Cardiac septum (tissue), 1 donor: Measurements from ENCODE around the gene KCNH2. TPM values are rescaled to one million over a fixed set of nuclear protein-coding genes. Genes with fewer than 3 reads are reported as not detected.
A peak's percentile ranks its signal among the peaks of the same experiment; 100 is the strongest.

ENCODE experiments used
- DNase-seq: peaks from one replicate; pipeline ENCODE4 v3.0.0-alpha.2; 2020; ENCODE audit warnings: low spot score
- intact Hi-C: fragments of 100-400 bp; cut with DNase I; formaldehyde crosslinking; loops from one replicate; pipeline ENCODE4 v1.14.0; 2022
- total RNA-seq: library from RNA; stranded (reverse); fragmentation: NEBNext Ultra II Directional; extraction: Animal tissue kit (Norgen Biotek cat#: 25700); gene quantifications from one replicate; pipeline ENCODE4 v1.2.1, GENCODE V29; 2021
- donor health status: DM: no; HTN: no; CAD: no.

KCNH2 gene
- total RNA-seq, 1 donor from 2014 or later: 61.9 TPM

- DNase-seq: peak; percentile 93
- intact Hi-C loops: loop anchor here (2.0 to 5.0 kb wide), 2 partner anchors 14 to 177 kb away; partner anchors contain the start of gene KCNH2
Measured at GRCh38 chr7:150964593-150965111, 13.5 kb downstream of the KCNH2 start.

- DNase-seq: no peak
- intact Hi-C loops: loop anchor here (1.0 to 5.0 kb wide), 3 partner anchors 15 to 177 kb away; partner anchors contain the start of gene KCNH2
Measured at GRCh38 chr7:150963707-150964559, 14.2 kb downstream of the KCNH2 start.

- intact Hi-C loops: loop anchor here (1.0 to 5.0 kb wide), 2 partner anchors 24 to 175 kb away; no protein-coding TSS in a partner anchor
- DNase-seq: no peak
Measured at GRCh38 chr7:150962553-150963399, 15.3 kb downstream of the KCNH2 start.

GRCh38 chr7:150962290-150962552, 15.9 kb downstream of the KCNH2 start:
- no peak for DNase-seq
- intact Hi-C loops: loop anchor here (5.0 kb wide), 1 partner anchor 175 kb away; no protein-coding TSS in a partner anchor

- intact Hi-C loops: loop anchor here (5.0 kb wide), 1 partner anchor 174 kb away; no protein-coding TSS in a partner anchor
- DNase-seq: no peak
Measured at GRCh38 chr7:150961510-150962289, 16.4 kb downstream of the KCNH2 start.

GRCh38 chr7:150959739-150960734, 18.1 kb downstream of the KCNH2 start:
- no peak for DNase-seq

GRCh38 chr7:150959081-150959480, 19.0 kb downstream of the KCNH2 start:
- no peak for DNase-seq
- intact Hi-C loops: loop anchor here (5.0 kb wide), 1 partner anchor 57 kb away; no protein-coding TSS in a partner anchor

More at GRCh38 chr7:150959739-150960734, 18.1 kb downstream of the KCNH2 start:
- intact Hi-C loops: loop anchor here (5.0 kb wide), 2 partner anchors 58 to 173 kb away; no protein-coding TSS in a partner anchor

- intact Hi-C loops: loop anchor here (5.0 kb wide), 1 partner anchor 56 kb away; no protein-coding TSS in a partner anchor
- no peak for DNase-seq
Measured at GRCh38 chr7:150958597-150958996, 19.5 kb downstream of the KCNH2 start.

GRCh38 chr7:150958062-150958552, 20.0 kb downstream of the KCNH2 start:
- DNase-seq: no peak
- intact Hi-C loops: loop anchor here (5.0 kb wide), 1 partner anchor 56 kb away; no protein-coding TSS in a partner anchor

GRCh38 chr7:150957133-150958020, 20.7 kb downstream of the KCNH2 start:
- DNase-seq: peak; percentile 74
- intact Hi-C loops: loop anchor here (5.0 kb wide), 1 partner anchor 55 kb away; no protein-coding TSS in a partner anchor

GRCh38 chr7:150956395-150957132, 21.6 kb downstream of the KCNH2 start:
- intact Hi-C loops: loop anchor here (5.0 kb wide), 1 partner anchor 54 kb away; no protein-coding TSS in a partner anchor
- no peak for DNase-seq

GRCh38 chr7:150955519-150956394, 22.4 kb downstream of the KCNH2 start:
- intact Hi-C loops: loop anchor here (5.0 kb wide), 1 partner anchor 53 kb away; no protein-coding TSS in a partner anchor
- DNase-seq: no peak

GRCh38 chr7:150954986-150955518, 23.1 kb downstream of the KCNH2 start:
- intact Hi-C loops: loop anchor here (5.0 kb wide), 1 partner anchor 53 kb away; no protein-coding TSS in a partner anchor
- DNase-seq: no peak

GRCh38 chr7:150954201-150954985, 23.7 kb downstream of the KCNH2 start:
- intact Hi-C loops: no loop called here
- no peak for DNase-seq
